Progenitor cell of endocrine pancreas (in vitro differentiated cells): Measurements from ENCODE around the gene UTP20. TPM values are rescaled to one million over a fixed set of nuclear protein-coding genes. Genes with fewer than 3 reads are reported as not detected.

Experiments used
- DNase-seq: peaks from one replicate; pipeline ENCODE4 v3.0.0; 2021; ENCODE audit warnings: low spot score; ENCODE audit not compliant: unreplicated experiment
- H3K27ac Mint-ChIP-seq: 2 replicates; pipeline ENCODE4 v1.8.0; 2021; ENCODE audit warnings: mild to moderate bottlenecking, moderate library complexity, mixed read lengths
- H3K27me3 Mint-ChIP-seq: 2 replicates; pipeline ENCODE4 v1.8.0; 2021; ENCODE audit warnings: mixed read lengths
- H3K36me3 Mint-ChIP-seq: 2 replicates; pipeline ENCODE4 v1.8.0; 2022; ENCODE audit warnings: mixed read lengths; ENCODE audit not compliant: insufficient read depth
- H3K4me1 Mint-ChIP-seq: 2 replicates; pipeline ENCODE4 v1.8.0; 2021; ENCODE audit warnings: low read depth, mixed read lengths
- H3K4me3 Mint-ChIP-seq: 2 replicates; pipeline ENCODE4 v1.8.0; 2021; ENCODE audit warnings: low read depth, mild to moderate bottlenecking, moderate library complexity, mixed read lengths
- H3K9me3 Mint-ChIP-seq: 2 replicates; pipeline ENCODE4 v1.8.0; 2021; ENCODE audit warnings: low read depth, mixed read lengths
- total RNA-seq: library from RNA; stranded (reverse); gene quantifications from 2 replicates; pipeline ENCODE4 v1.2.1, GENCODE V29; 2021
- TF ChIP-seq, protein P1 (sequence below): fragments of 200-600 bp; sonication (generic); IDR thresholded peaks from one replicate; pipeline ENCODE4 v1.5.0; 2021; ENCODE audit warnings: antibody characterized with exemption, mild to moderate bottlenecking; ENCODE audit not compliant: unreplicated experiment

Gene UTP20
- total RNA-seq, 1 donor from 2014 or later, result 16.3 TPM

DNA sequence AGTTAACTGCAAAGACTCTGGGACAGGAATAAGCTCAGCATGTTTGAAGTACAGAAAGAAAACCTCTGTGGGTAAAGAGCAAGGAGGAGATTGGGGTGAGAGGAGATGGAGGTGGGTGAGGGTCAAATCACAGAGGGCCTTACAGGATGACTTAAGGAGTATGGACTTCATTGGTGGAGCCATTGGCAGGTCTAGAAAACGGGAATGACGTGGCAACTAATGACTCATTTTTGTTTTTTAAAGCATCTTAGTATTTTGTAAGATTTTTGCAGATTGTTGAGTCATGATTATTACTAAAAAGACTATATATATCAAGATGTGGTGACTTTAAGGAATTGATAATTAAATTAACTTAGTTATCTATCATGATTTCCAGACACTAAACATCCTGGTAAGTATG lies 18.5 kb downstream of the UTP20 start:
- Mint-ChIP-seq H3K9me3 (no peaks in the 10 kb centered on the region), H3K27ac (no peak overlapping the region), H3K4me3 (no peak overlapping the region), H3K36me3 (peaks cover 29% of the 10 kb centered on the region), H3K27me3 (no peaks in the 10 kb centered on the region), H3K4me1 (no peaks in the 10 kb centered on the region)
- DNase-seq, result no peak
- TF ChIP-seq, protein P1, sequence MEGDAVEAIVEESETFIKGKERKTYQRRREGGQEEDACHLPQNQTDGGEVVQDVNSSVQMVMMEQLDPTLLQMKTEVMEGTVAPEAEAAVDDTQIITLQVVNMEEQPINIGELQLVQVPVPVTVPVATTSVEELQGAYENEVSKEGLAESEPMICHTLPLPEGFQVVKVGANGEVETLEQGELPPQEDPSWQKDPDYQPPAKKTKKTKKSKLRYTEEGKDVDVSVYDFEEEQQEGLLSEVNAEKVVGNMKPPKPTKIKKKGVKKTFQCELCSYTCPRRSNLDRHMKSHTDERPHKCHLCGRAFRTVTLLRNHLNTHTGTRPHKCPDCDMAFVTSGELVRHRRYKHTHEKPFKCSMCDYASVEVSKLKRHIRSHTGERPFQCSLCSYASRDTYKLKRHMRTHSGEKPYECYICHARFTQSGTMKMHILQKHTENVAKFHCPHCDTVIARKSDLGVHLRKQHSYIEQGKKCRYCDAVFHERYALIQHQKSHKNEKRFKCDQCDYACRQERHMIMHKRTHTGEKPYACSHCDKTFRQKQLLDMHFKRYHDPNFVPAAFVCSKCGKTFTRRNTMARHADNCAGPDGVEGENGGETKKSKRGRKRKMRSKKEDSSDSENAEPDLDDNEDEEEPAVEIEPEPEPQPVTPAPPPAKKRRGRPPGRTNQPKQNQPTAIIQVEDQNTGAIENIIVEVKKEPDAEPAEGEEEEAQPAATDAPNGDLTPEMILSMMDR, result no peak

DNA sequence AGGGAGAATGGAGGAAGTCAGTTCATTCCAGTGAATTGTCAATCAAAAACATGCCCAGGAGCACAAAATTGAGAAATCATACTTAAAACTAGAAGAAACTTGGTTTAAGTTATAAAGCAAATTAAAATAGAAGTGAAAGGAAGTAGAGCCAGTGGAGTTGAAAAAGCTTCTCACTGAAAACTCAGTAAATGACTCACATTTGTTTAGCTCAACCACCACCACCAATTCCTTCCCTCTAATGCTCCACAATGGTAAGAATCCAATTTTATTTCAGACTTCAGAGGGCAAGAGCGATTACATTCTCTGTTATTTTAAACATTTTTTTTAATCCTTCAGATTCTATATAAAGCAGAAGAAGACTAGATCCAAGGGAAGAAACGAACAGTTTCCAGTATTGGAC lies 19.4 kb downstream of the UTP20 start:
- Mint-ChIP-seq H3K4me3 (no peak overlapping the region), H3K9me3 (no peaks in the 10 kb centered on the region), H3K4me1 (no peaks in the 10 kb centered on the region), H3K36me3 (peaks cover 29% of the 10 kb centered on the region), H3K27ac (no peak overlapping the region), H3K27me3 (no peaks in the 10 kb centered on the region)
- TF ChIP-seq, protein P1, result no peak
- DNase-seq, result no peak

DNA sequence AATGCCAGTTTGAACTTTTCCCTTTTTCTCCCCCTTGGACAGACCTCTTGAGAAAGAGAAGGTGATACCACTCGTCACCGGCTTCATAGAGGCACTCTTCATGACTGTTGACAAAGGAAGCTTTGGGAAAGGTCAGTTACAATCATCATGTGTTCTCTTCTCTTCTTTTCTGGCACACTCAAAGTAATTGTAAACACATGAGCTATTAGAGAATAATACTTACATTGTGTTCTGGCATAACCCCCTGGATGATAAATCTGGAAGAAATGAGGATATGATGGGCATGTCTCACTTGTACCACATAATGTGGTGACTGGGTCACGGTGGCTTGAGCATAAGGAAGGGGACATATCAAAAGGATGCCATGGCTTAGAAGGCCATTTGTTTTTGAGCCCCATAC lies 20.0 kb downstream of the UTP20 start:
- peaks cover 30% of the 10 kb centered on the region for H3K36me3 Mint-ChIP-seq
- H3K9me3 Mint-ChIP-seq, result no peaks in the 10 kb centered on the region
- H3K4me1 Mint-ChIP-seq, result no peaks in the 10 kb centered on the region
- no peak overlapping the region for H3K27ac Mint-ChIP-seq
- H3K27me3 Mint-ChIP-seq, result no peaks in the 10 kb centered on the region
- no peak overlapping the region for H3K4me3 Mint-ChIP-seq
- DNase-seq, result no peak
- TF ChIP-seq, protein P1, result no peak

DNA sequence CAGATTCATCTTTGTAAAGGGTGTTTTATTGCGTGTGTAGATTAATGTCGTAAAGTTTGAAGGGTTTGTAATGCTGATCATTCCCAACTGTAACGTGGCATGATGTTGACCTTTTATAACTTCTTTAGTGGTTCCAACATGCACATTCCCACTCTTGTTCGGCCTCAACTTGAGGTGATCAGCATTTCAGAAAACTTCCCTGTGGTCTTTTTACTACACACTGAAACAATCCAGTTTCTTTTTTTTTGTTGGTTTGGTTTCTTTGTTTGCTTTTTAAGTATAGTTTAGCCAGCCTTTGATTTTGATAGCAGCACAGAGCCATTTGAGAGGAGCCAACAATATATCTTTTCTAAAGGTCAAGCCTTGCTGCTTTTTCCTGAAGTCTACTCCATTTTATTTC lies 22.8 kb downstream of the UTP20 start:
- no peak for DNase-seq
- peak overlapping the region; percentile 0 for H3K27ac Mint-ChIP-seq
- TF ChIP-seq, protein P1, result no peak
- no peaks in the 10 kb centered on the region for H3K27me3 Mint-ChIP-seq
- no peak overlapping the region for H3K4me3 Mint-ChIP-seq
- peaks cover 32% of the 10 kb centered on the region for H3K36me3 Mint-ChIP-seq
- H3K4me1 Mint-ChIP-seq, result no peaks in the 10 kb centered on the region
- no peaks in the 10 kb centered on the region for H3K9me3 Mint-ChIP-seq

DNA sequence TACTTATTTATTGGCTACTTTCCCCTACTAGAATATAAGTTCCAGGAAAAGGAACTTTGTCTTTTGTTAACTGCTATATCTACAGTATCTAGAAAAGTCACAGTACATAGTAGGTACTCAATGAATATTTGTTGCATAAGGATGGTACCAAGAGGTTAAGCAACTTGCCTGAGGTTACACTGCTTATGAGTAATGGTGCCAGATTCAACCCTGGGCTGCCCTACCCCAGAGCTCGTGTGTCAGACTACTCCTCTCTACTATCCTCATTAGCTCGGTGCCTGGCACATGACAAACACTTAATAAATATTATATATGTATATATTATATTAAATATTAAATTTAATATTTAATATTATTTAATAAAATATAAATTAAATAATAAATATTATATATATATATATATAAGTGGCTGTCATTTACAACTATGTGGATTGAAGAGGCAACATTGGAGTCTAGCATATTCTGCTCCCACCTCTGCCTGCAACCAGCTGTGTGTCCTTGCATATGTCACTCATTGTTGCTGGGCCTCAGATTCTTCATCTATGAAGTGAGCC lies 25.4 kb downstream of the UTP20 start:
- Mint-ChIP-seq H3K4me3 (no peak overlapping the region), H3K27ac (no peak overlapping the region), H3K9me3 (no peaks in the 10 kb centered on the region), H3K27me3 (no peaks in the 10 kb centered on the region), H3K36me3 (peaks cover 22% of the 10 kb centered on the region), H3K4me1 (no peaks in the 10 kb centered on the region)
- DNase-seq, result no peak
- TF ChIP-seq, protein P1, result no peak
